HCT116 (cell line): Measurements from ENCODE around the gene UBE3C. TPM values are rescaled to one million over a fixed set of nuclear protein-coding genes. Genes with fewer than 3 reads are reported as not detected.

Experiments
- ATAC-seq: fragments of 200-7000 bp; cut with Tn5 transposase; 2 replicates; pipeline ENCODE4 v1.9.1; 2020; ENCODE audit warnings: mild to moderate bottlenecking, moderate library complexity
- BruUV-seq: library from RNA; stranded (reverse); fragments of 400-500 nt; replicated peaks from 2 replicates; lab custom pipeline; 2021; lab: Mats Ljungman, UMichigan
- CTCF ChIA-PET: fragments of 300-600 bp; sonication (Branson Sonifier 250); formaldehyde crosslinking; loops from one replicate; lab custom pipeline; 2021; ENCODE audit warnings: antibody characterized with exemption; lab: Charles Lee
- POLR2A ChIA-PET: fragments of 300-600, 350-600 bp; sonication (Branson Sonifier 250); formaldehyde crosslinking; loops from one replicate; lab custom pipeline; 2021; ENCODE audit warnings: antibody characterized with exemption; lab: Charles Lee
- RAD21 ChIA-PET, 2 experiments: fragments of 300-600 bp; sonication (Branson Sonifier 250); formaldehyde crosslinking; loops; one replicate each; lab custom pipeline; 2023; ENCODE audit warnings: low total read pairs in 2 of 2; ENCODE audit not compliant: uncharacterized antibody in 2 of 2, unreplicated experiment in 2 of 2, low non-redundant PET in 1 of 2; lab: Charles Lee
- DNase-seq: peaks from one replicate; pipeline ENCODE4 v3.0.0-alpha.2; 2010; ENCODE audit warnings: low read depth, low spot score
- H2AFZ ChIP-seq: fragments of 200-600 bp; shearing (Covaris generic), sonication (generic); 2 replicates; pipeline ENCODE4 v1.6.1; 2017; ENCODE audit warnings: low read depth, mixed run types, mixed read lengths, antibody characterized with exemption, low read length; ENCODE audit not compliant: poor library complexity, severe bottlenecking
- H3K27ac ChIP-seq: 2 replicates; pipeline ENCODE4 v1.5.1; 2012; ENCODE audit warnings: low read depth, low read length
- H3K27me3 ChIP-seq: fragments of 200-600 bp; sonication (generic); 2 replicates; pipeline ENCODE4 v1.6.1; 2016; ENCODE audit warnings: mixed run types, low read length, mixed read lengths; ENCODE audit not compliant: insufficient read depth
- H3K36me3 ChIP-seq, 2 experiments: fragments of 200-500 bp in 1 of 2; fragments of 200-600 bp in 1 of 2; sonication (Bioruptor generic) in 1 of 2; sonication (generic) in 1 of 2; 2 replicates each; pipeline versions ENCODE4 v1.5.1 to v1.6.1; 2014 to 2016; ENCODE audit warnings: low read length in 2 of 2, inconsistent platforms in 1 of 2, mixed read lengths in 1 of 2, mixed run types in 1 of 2; ENCODE audit not compliant: insufficient read depth in 2 of 2, control insufficient read depth in 1 of 2
- H3K4me1 ChIP-seq, 2 experiments: fragments of 200-600 bp in 1 of 2; sonication (generic) in 1 of 2; 2 replicates each; pipeline versions ENCODE4 v1.5.1 to v1.6.1; 2012 to 2017; ENCODE audit warnings: low read length in 2 of 2, inconsistent platforms in 1 of 2, mild to moderate bottlenecking in 1 of 2, mixed read lengths in 1 of 2, mixed run types in 1 of 2, moderate library complexity in 1 of 2; ENCODE audit not compliant: insufficient read depth in 2 of 2, control insufficient read depth in 1 of 2
- H3K4me2 ChIP-seq: fragments of 200-600 bp; sonication (generic); 2 replicates; pipeline ENCODE4 v1.6.1; 2017; ENCODE audit warnings: mixed run types, low read length, mixed read lengths
- H3K4me3 ChIP-seq, 2 experiments: fragments of 200-600 bp in 1 of 2; sonication (generic) in 1 of 2; replicated peaks in 1 of 2; 2 replicates each; pipeline ENCODE4 v1.5.1; 2011 to 2016; ENCODE audit warnings: low read length in 2 of 2, control low read depth in 1 of 2, low read depth in 1 of 2, mild to moderate bottlenecking in 1 of 2, mixed read lengths in 1 of 2, mixed run types in 1 of 2
- H3K79me2 ChIP-seq: fragments of 200-600 bp; sonication (generic); 2 replicates; pipeline ENCODE4 v1.6.1; 2017; ENCODE audit warnings: mild to moderate bottlenecking, mixed run types, low read length, moderate library complexity, mixed read lengths; ENCODE audit not compliant: insufficient read depth
- H3K9ac ChIP-seq: fragments of 200-600 bp; sonication (generic); 2 replicates; pipeline ENCODE4 v1.6.1; 2016; ENCODE audit warnings: low read length, mixed read lengths
- H3K9me2 ChIP-seq: fragments of 200-600 bp; sonication (generic), shearing (Covaris generic); 2 replicates; pipeline ENCODE4 v1.6.1; 2017; ENCODE audit warnings: mixed run types, mild to moderate bottlenecking, moderate library complexity; ENCODE audit not compliant: insufficient read depth
- H3K9me3 ChIP-seq, 2 experiments: fragments of 200-500 bp in 1 of 2; fragments of 200-600 bp in 1 of 2; sonication (Bioruptor generic) in 1 of 2; sonication (generic) in 1 of 2; 2 replicates each; pipeline ENCODE4 v1.6.1; 2014 to 2017; ENCODE audit warnings: low read length in 2 of 2, mixed read lengths in 2 of 2, inconsistent platforms in 1 of 2, low read depth in 1 of 2, mild to moderate bottlenecking in 1 of 2, mixed run types in 1 of 2, moderate library complexity in 1 of 2; ENCODE audit not compliant: control insufficient read depth in 1 of 2, insufficient read depth in 1 of 2
- H4K20me1 ChIP-seq: fragments of 200-600 bp; sonication (generic), shearing (Covaris generic); 2 replicates; pipeline ENCODE4 v1.6.1; 2017; ENCODE audit warnings: mixed run types, mild to moderate bottlenecking, moderate library complexity; ENCODE audit not compliant: insufficient read depth
- CBX3 ChIP-seq: IDR thresholded peaks from 2 replicates; pipeline ENCODE4 v1.6.1; 2012; ENCODE audit warnings: low read depth
- CEBPB ChIP-seq: IDR thresholded peaks from 2 replicates; pipeline ENCODE4 v1.6.1; 2012; ENCODE audit warnings: low read depth
- CTCF ChIP-seq, 3 experiments: fragments of 200-600 bp in 1 of 3; sonication (generic) in 1 of 3; IDR thresholded peaks in 2 of 3; conservative IDR thresholded peaks in 1 of 3; 2 replicates each; pipeline ENCODE4 v1.5.1; 2012 to 2017; ENCODE audit warnings: low read depth in 2 of 3, low read length in 2 of 3, antibody characterized with exemption in 1 of 3, borderline replicate concordance in 1 of 3, control low read depth in 1 of 3, mild to moderate bottlenecking in 1 of 3, mixed read lengths in 1 of 3, mixed run types in 1 of 3, moderate library complexity in 1 of 3; ENCODE audit not compliant: insufficient read depth in 1 of 3
- EGR1 ChIP-seq: IDR thresholded peaks from 2 replicates; pipeline ENCODE4 v1.6.1; 2012; ENCODE audit warnings: low read depth
- ELF1 ChIP-seq: IDR thresholded peaks from 2 replicates; pipeline ENCODE4 v1.6.1; 2012; ENCODE audit warnings: low read depth, borderline replicate concordance
- EZH2 ChIP-seq: fragments of 200-600 bp; sonication (generic); IDR thresholded peaks from 2 replicates; pipeline ENCODE4 v1.6.1; 2017; ENCODE audit warnings: antibody characterized with exemption, mixed run types
- EZH2phosphoT487 ChIP-seq: fragments of 200-600 bp; IDR thresholded peaks from 2 replicates; pipeline ENCODE4 v1.6.1; 2018; ENCODE audit warnings: antibody characterized with exemption, borderline replicate concordance
- MAX ChIP-seq: IDR thresholded peaks from 2 replicates; pipeline ENCODE4 v1.6.1; 2012
- POLR2A ChIP-seq: IDR thresholded peaks from 2 replicates; pipeline ENCODE4 v1.7.0; 2011; ENCODE audit warnings: borderline replicate concordance; ENCODE audit not compliant: insufficient read depth, insufficient read length; ENCODE audit errors: extremely low read depth
- RAD21 ChIP-seq: IDR thresholded peaks from 2 replicates; pipeline ENCODE4 v1.6.1; 2012; ENCODE audit warnings: low read depth, mild to moderate bottlenecking
- REST ChIP-seq: IDR thresholded peaks from 2 replicates; pipeline ENCODE4 v1.6.1; 2012; ENCODE audit warnings: low read depth
- SIN3A ChIP-seq: IDR thresholded peaks from 2 replicates; pipeline ENCODE4 v1.6.1; 2012; ENCODE audit warnings: low read depth
- SP1 ChIP-seq: IDR thresholded peaks from 2 replicates; pipeline ENCODE4 v1.6.1; 2012; ENCODE audit warnings: low read depth
- SRF ChIP-seq: IDR thresholded peaks from 2 replicates; pipeline ENCODE4 v1.6.1; 2012; ENCODE audit warnings: low read depth
- TCF7L2 ChIP-seq: IDR thresholded peaks from 2 replicates; pipeline ENCODE4 v1.7.0; 2011; ENCODE audit warnings: borderline replicate concordance, inconsistent platforms; ENCODE audit not compliant: insufficient read depth, insufficient read length; ENCODE audit errors: extremely low read depth
- YY1 ChIP-seq: IDR thresholded peaks from 2 replicates; pipeline ENCODE4 v1.6.1; 2011; ENCODE audit warnings: low read length, low read depth, moderate library complexity, mild to moderate bottlenecking; ENCODE audit not compliant: insufficient replicate concordance; ENCODE audit errors: extremely low read depth
- ZFX ChIP-seq: fragments of 450-650 bp; IDR thresholded peaks from 2 replicates; pipeline ENCODE4 v1.6.1; 2017
- ZNF274 ChIP-seq: fragments of 200-500 bp; sonication (Bioruptor generic); IDR thresholded peaks from 2 replicates; pipeline ENCODE4 v1.6.1; 2014; ENCODE audit warnings: mild to moderate bottlenecking, low read depth, low read length, inconsistent platforms
- intact Hi-C: fragments of 100-400 bp; cut with micrococcal nuclease; formaldehyde crosslinking; loops from 2 replicates; pipeline ENCODE4 v1.10.0; 2022
- total RNA-seq: library from RNA; stranded (reverse); gene quantifications from one replicate; pipeline ENCODE4 v1.2.1, GENCODE V29; 2021; ENCODE audit not compliant: unreplicated experiment

Gene UBE3C
- total RNA-seq, 1 experiment from 2014 or later = 68.3 TPM

- Histone ChIP-seq H3K27me3 (no peaks in the 10 kb centered on the region), H3K9me3 (no peaks in the 10 kb centered on the region), H3K4me2 (no peak overlapping the region), H2AFZ (no peak overlapping the region), H3K9me2 (no peaks in the 10 kb centered on the region), H3K27ac (no peak overlapping the region), H3K36me3 (peaks cover 18 to 30% of the 10 kb centered on the region in 2 experiments), H3K79me2 (peaks cover 29% of the 10 kb centered on the region), H4K20me1 (peaks cover 4% of the 10 kb centered on the region; the same call in 1 of the 2 replicates), H3K4me3 (no peak overlapping the region), H3K4me1 (no peaks in the 10 kb centered on the region), H3K9ac (no peak overlapping the region)
- RAD21 ChIA-PET = no interaction called here
- DNase-seq = no peak
- BruUV-seq = no TSS peak
- ATAC-seq = no peak
- POLR2A ChIA-PET = no interaction called here
- CTCF ChIA-PET = interaction anchor here (0.6 kb wide), 1 partner anchor 65 kb away, joined by 4 read pairs; no protein-coding TSS in a partner anchor
- TF ChIP-seq MAX (no peak), EGR1 (no peak), REST (no peak), CEBPB (no peak), CBX3 (no peak), ZNF274 (no peak), SIN3A (no peak), EZH2 (no peak), SRF (no peak), RAD21 (no peak), CTCF (IDR thresholded peaks at IDR 0.05 in 2 of 3, conservative IDR thresholded peaks at IDR 0.05 in 1 of 3; ENCODE audit: borderline replicate concordance in 1 of 3, insufficient read depth in 1 of 3, low read depth in 2 of 3, low read length in 2 of 3) (no peak), YY1 (no peak), TCF7L2 (no peak), SP1 (no peak), ZFX (no peak), EZH2phosphoT487 (no peak), POLR2A (no peak), ELF1 (no peak)
- intact Hi-C loops = no loop called here
Measured at GRCh38 chr7:157210682-157211081, 72.0 kb downstream of the UBE3C start.
